LNCaP clone FGC (cell line): ENCODE measurements around the gene PGP.

Source experiments
- DNase-seq: peaks from one replicate; pipeline ENCODE4 v3.0.0-alpha.2; 2011; ENCODE audit warnings: low read depth
- H3K4me3 ChIP-seq: 2 replicates; pipeline ENCODE4 v1.5.1; 2011; ENCODE audit warnings: mild to moderate bottlenecking, low read depth, low read length, control low read depth
- TF ChIP-seq, protein P1 (sequence below): IDR thresholded peaks from 2 replicates; pipeline ENCODE4 v1.5.1; 2012; ENCODE audit warnings: mild to moderate bottlenecking; ENCODE audit not compliant: control insufficient read depth, insufficient read depth; ENCODE audit errors: extremely low read depth

The PGP gene

GRCh38 chr16:2208308-2208707, 6.3 kb downstream of the PGP start:
- DNase-seq: no peak
- no peak overlapping the region for H3K4me3 ChIP-seq
- TF ChIP-seq, protein P1, sequence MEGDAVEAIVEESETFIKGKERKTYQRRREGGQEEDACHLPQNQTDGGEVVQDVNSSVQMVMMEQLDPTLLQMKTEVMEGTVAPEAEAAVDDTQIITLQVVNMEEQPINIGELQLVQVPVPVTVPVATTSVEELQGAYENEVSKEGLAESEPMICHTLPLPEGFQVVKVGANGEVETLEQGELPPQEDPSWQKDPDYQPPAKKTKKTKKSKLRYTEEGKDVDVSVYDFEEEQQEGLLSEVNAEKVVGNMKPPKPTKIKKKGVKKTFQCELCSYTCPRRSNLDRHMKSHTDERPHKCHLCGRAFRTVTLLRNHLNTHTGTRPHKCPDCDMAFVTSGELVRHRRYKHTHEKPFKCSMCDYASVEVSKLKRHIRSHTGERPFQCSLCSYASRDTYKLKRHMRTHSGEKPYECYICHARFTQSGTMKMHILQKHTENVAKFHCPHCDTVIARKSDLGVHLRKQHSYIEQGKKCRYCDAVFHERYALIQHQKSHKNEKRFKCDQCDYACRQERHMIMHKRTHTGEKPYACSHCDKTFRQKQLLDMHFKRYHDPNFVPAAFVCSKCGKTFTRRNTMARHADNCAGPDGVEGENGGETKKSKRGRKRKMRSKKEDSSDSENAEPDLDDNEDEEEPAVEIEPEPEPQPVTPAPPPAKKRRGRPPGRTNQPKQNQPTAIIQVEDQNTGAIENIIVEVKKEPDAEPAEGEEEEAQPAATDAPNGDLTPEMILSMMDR: no peak

- TF ChIP-seq, protein P1: no peak
- no peak for DNase-seq
- H3K4me3 ChIP-seq: no peak overlapping the region
Measured at GRCh38 chr16:2207872-2208271, 6.8 kb downstream of the PGP start.

GRCh38 chr16:2206780-2207433, 7.7 kb downstream of the PGP start:
- peak overlapping the region; percentile 62 for H3K4me3 ChIP-seq
- no peak for DNase-seq
- TF ChIP-seq, protein P1: no peak

GRCh38 chr16:2206420-2206779, 8.2 kb downstream of the PGP start:
- peak overlapping the region; percentile 62 for H3K4me3 ChIP-seq
- TF ChIP-seq, protein P1: no peak
- DNase-seq: no peak

- TF ChIP-seq, protein P1: no peak
- no peak for DNase-seq
- H3K4me3 ChIP-seq: peak overlapping the region; percentile 62
Measured at GRCh38 chr16:2205967-2206313, 8.7 kb downstream of the PGP start.

GRCh38 chr16:2205104-2205966, 9.3 kb downstream of the PGP start, which contains the start of gene MLST8:
Gene MLST8, plus strand, starts transcription at chr16:2205454. Its CDS starts 632 bp downstream, at chr16:2206086.
- TF ChIP-seq, protein P1: no peak
- H3K4me3 ChIP-seq: peak within 1 kb of the TSS; percentile 62
- peak; percentile 45 for DNase-seq
